GM13976 (cell line): ENCODE data around the gene AFP.

Source experiments
- DNase-seq: peaks from one replicate; pipeline ENCODE4 v3.0.0; 2012; ENCODE audit warnings: low spot score
- CTCF ChIP-seq: IDR thresholded peaks from 2 replicates; pipeline ENCODE4 v1.5.1; 2012; ENCODE audit warnings: borderline replicate concordance, mild to moderate bottlenecking; ENCODE audit not compliant: insufficient read depth; ENCODE audit errors: extremely low read depth, missing control alignments, control extremely low read depth
- in situ Hi-C: fragments of 300-500 bp; cut with MboI; formaldehyde crosslinking; loops from one replicate; pipeline ENCODE4 v1.12.0; 2022; ENCODE audit warnings: low sequenced_read_pairs, mixed read lengths, inconsistent platforms; ENCODE audit not compliant: unreplicated experiment

The AFP gene

GRCh38 chr4:73411731-73412414 lies 24.1 kb upstream of the AFP start:
- in situ Hi-C loops = no loop called here

GRCh38 chr4:73413294-73413755 lies 22.7 kb upstream of the AFP start:
- no peak for TF ChIP-seq CTCF
- no peak for DNase-seq
- in situ Hi-C loops = no loop called here

More at GRCh38 chr4:73411731-73412414, 24.1 kb upstream of the AFP start:
- TF ChIP-seq CTCF = no peak
- DNase-seq = no peak

GRCh38 chr4:73414936-73415271 lies 21.1 kb upstream of the AFP start:
- TF ChIP-seq CTCF = no peak
- no peak for DNase-seq
- in situ Hi-C loops = no loop called here

- no peak for TF ChIP-seq CTCF
- DNase-seq = no peak
- in situ Hi-C loops = no loop called here
Measured at GRCh38 chr4:73415807-73416238, 20.2 kb upstream of the AFP start.

GRCh38 chr4:73416423-73417087 lies 19.5 kb upstream of the AFP start:
- no peak for DNase-seq
- in situ Hi-C loops = no loop called here
- no peak for TF ChIP-seq CTCF

- no peak for TF ChIP-seq CTCF
- DNase-seq = no peak
- in situ Hi-C loops = no loop called here
Measured at GRCh38 chr4:73417342-73417741, 18.7 kb upstream of the AFP start.

- TF ChIP-seq CTCF = no peak
- in situ Hi-C loops = no loop called here
- DNase-seq = no peak
Measured at GRCh38 chr4:73417973-73418372, 18.0 kb upstream of the AFP start.
